ENCODE results near the gene CCDC27. TPM values are rescaled to one million over a fixed set of nuclear protein-coding genes. Genes with fewer than 3 reads are reported as not detected.
A peak's percentile ranks its signal among the peaks of the same experiment; 100 is the strongest.

CCDC27 gene
- total RNA-seq, 1 donor from 2014 or later = not detected

- peaks cover 19% of the 10 kb centered on the region for H3K36me3 ChIP-seq (ENCODE audit: control insufficient read depth, insufficient read depth, low read length)
- DNase-seq (ENCODE audit: low read depth) (no peak), FAIRE-seq (no peak)
- no peaks in the 10 kb centered on the region for H3K27me3 ChIP-seq (ENCODE audit: control insufficient read depth, insufficient read depth, low read length)
- no peak overlapping the region for H3K4me3 ChIP-seq (ENCODE audit: low read depth, low read length)
- TF ChIP-seq CTCF (IDR thresholded peaks at IDR 0.05; ENCODE audit: insufficient read depth, low read length, severe bottlenecking) = no peak
These were observed 65.8 kb downstream of the CCDC27 start for GRCh38 chr1:3817821-3818597.

- DNase-seq (ENCODE audit: low read depth) (peak; percentile 59), FAIRE-seq (peak; percentile 23)
- H3K4me3 ChIP-seq (ENCODE audit: low read depth, low read length) = no peak overlapping the region
- H3K36me3 ChIP-seq (ENCODE audit: control insufficient read depth, insufficient read depth, low read length) = peaks cover 21% of the 10 kb centered on the region
- no peak for TF ChIP-seq CTCF (IDR thresholded peaks at IDR 0.05; ENCODE audit: insufficient read depth, low read length, severe bottlenecking)
- no peaks in the 10 kb centered on the region for H3K27me3 ChIP-seq (ENCODE audit: control insufficient read depth, insufficient read depth, low read length)
These were observed 67.5 kb downstream of the CCDC27 start for GRCh38 chr1:3819771-3820200.

DNA sequence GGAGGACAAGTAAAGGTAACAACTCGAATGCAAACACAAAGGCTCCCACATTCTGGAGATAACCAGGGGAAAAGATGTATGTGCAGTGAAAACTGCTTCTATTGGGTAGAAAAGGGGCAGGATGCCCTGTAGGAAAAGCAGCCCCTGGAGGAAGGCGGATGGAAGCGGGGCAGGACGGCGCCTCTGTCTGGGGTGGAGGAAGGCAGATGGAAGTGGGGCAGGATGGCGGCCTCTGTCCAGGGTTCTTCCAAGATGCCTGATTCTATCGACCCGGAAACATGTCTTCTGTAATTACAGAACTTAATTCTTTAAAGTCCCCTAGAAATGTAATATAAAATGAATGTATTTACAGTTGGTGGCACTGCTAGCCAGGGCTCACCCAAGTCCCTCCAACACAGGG lies 68.1 kb downstream of the CCDC27 start:
- no peak for TF ChIP-seq CTCF (IDR thresholded peaks at IDR 0.05; ENCODE audit: insufficient read depth, low read length, severe bottlenecking)
- DNase-seq (ENCODE audit: low read depth) = no peak
- Histone ChIP-seq H3K27me3 (ENCODE audit: control insufficient read depth, insufficient read depth, low read length) (no peaks in the 10 kb centered on the region), H3K36me3 (ENCODE audit: control insufficient read depth, insufficient read depth, low read length) (peaks cover 17% of the 10 kb centered on the region), H3K4me3 (ENCODE audit: low read depth, low read length) (no peak overlapping the region)
- no peak for FAIRE-seq

- Histone ChIP-seq H3K4me3 (ENCODE audit: low read depth, low read length) (no peak overlapping the region), H3K27me3 (ENCODE audit: control insufficient read depth, insufficient read depth, low read length) (no peaks in the 10 kb centered on the region), H3K36me3 (ENCODE audit: control insufficient read depth, insufficient read depth, low read length) (peaks cover 18% of the 10 kb centered on the region)
- DNase-seq (ENCODE audit: low read depth) (no peak), FAIRE-seq (no peak)
- TF ChIP-seq CTCF (IDR thresholded peaks at IDR 0.05; ENCODE audit: insufficient read depth, low read length, severe bottlenecking) = no peak
These were observed 68.8 kb downstream of the CCDC27 start for GRCh38 chr1:3821004-3821403.

Other genes starting within 250 kb of the CCDC27 start
- 1.3 and 1.5 TPM in 2 replicates for gene MEGF6, start 140.9 kb upstream of the CCDC27 start, total RNA-seq
- gene TPRG1L, start 127.4 kb upstream of the CCDC27 start, total RNA-seq = 31.5 and 33.4 TPM in 2 replicates
- 21.3 and 22.1 TPM in 2 replicates for gene WRAP73, start 102.3 kb upstream of the CCDC27 start, total RNA-seq
- gene TP73, start 99.9 kb upstream of the CCDC27 start, total RNA-seq = under 0.01 and 0.13 TPM in 2 replicates
- gene SMIM1, start 20.3 kb downstream of the CCDC27 start, total RNA-seq = 1.2 TPM in 1 of 2 replicates, not detected in the other
- 35.6 and 37.9 TPM in 2 replicates for gene LRRC47, start 44.0 kb downstream of the CCDC27 start, total RNA-seq
- gene CEP104, start 104.8 kb downstream of the CCDC27 start, total RNA-seq = 15.3 and 21.5 TPM in 2 replicates
- 2.6 and 3.9 TPM in 2 replicates for gene DFFB, start 105.0 kb downstream of the CCDC27 start, total RNA-seq
- gene C1orf174, start 147.8 kb downstream of the CCDC27 start, total RNA-seq = 36.5 and 45.3 TPM in 2 replicates

All from bronchial epithelial cell (primary cell).